Daoy (cell line): ENCODE results near the gene OR51G2. TPM values are rescaled to one million over a fixed set of nuclear protein-coding genes. Genes with fewer than 3 reads are reported as not detected.

Experiments
- DNase-seq: peaks from one replicate; pipeline ENCODE4 v3.0.0-alpha.2; 2015; ENCODE audit warnings: low read depth
- total RNA-seq: library from RNA; depleted of rRNA; stranded (reverse); fragments of >200 nt; shearing (Covaris generic); gene quantifications from 2 replicates; pipeline ENCODE4 v1.2.3, GENCODE V29; 2014; rRNA removed

OR51G2 gene
- total RNA-seq, 1 experiment from 2014 or later: not detected

DNA sequence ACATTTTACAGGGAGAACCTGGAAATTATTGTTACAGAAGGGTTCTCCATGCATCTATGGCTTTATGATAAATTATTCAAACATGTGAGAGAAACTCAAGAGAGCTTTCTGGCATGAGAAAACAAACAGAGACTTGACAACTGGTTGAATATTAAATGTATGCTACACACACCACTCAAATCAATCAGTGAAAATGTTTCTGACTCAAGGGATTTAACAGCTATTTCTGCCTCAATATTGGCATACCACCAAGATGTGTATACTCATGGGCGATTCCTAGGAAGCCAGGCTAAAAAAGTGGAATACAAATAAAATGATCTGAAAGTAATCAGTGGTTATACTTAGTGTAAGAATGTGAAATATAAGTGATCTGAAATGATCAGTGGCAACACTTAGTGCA is 53.3 kb downstream of the OR51G2 start:
- no peak for DNase-seq

- no peak for DNase-seq
Observed at GRCh38 chr11:4863876-4864275, 55.3 kb downstream of the OR51G2 start.

Other genes starting within 250 kb of the OR51G2 start
- gene OR51E2, start 221.5 kb downstream of the OR51G2 start, total RNA-seq: 0.06 TPM in 1 of 2 replicates, not detected in the other
- not detected in 2 replicates for gene MMP26, start 214.6 kb downstream of the OR51G2 start, total RNA-seq
- not detected in 2 replicates for gene OR51F1, start 149.4 kb downstream of the OR51G2 start, total RNA-seq
- not detected in 2 replicates for gene OR52R1, start 115.0 kb downstream of the OR51G2 start, total RNA-seq
- gene OR51F2, start 98.0 kb downstream of the OR51G2 start, total RNA-seq: not detected in 2 replicates
- not detected in 2 replicates for gene OR51S1, start 70.1 kb downstream of the OR51G2 start, total RNA-seq
- not detected in 2 replicates for gene OR51T1, start 37.5 kb downstream of the OR51G2 start, total RNA-seq
- gene OR51A7, start 15.6 kb downstream of the OR51G2 start, total RNA-seq: not detected in 2 replicates
- gene OR51G1, start 5.0 kb upstream of the OR51G2 start, total RNA-seq: not detected in 2 replicates
- not detected in 2 replicates for gene OR51A4, start 28.3 kb upstream of the OR51G2 start, total RNA-seq
- not detected in 2 replicates for gene OR51A2, start 36.4 kb upstream of the OR51G2 start, total RNA-seq
- not detected in 2 replicates for gene OR51L1, start 75.5 kb upstream of the OR51G2 start, total RNA-seq
- not detected in 2 replicates for gene OR52J3, start 127.2 kb upstream of the OR51G2 start, total RNA-seq
- not detected in 2 replicates for gene OR52E2, start 140.3 kb upstream of the OR51G2 start, total RNA-seq
- gene OR52E1, start 150.2 kb upstream of the OR51G2 start, total RNA-seq: not detected in 2 replicates
- not detected in 2 replicates for gene OR52A5, start 219.0 kb upstream of the OR51G2 start, total RNA-seq
- gene OR52A1, start 235.4 kb upstream of the OR51G2 start, total RNA-seq: under 0.01 TPM in 1 of 2 replicates, not detected in the other